IMR-90 (cell line): ENCODE data around the gene LRRC4C. TPM values are rescaled to one million over a fixed set of nuclear protein-coding genes. Genes with fewer than 3 reads are reported as not detected.

Source experiments
- ATAC-seq: fragments of 200-7000 bp; cut with Tn5 transposase; 2 replicates; pipeline ENCODE4 v1.9.1; 2020; ENCODE audit warnings: low read depth, mild to moderate bottlenecking, moderate library complexity
- BruUV-seq: library from RNA; stranded (reverse); fragments of 400-500 nt; replicated peaks from 2 replicates; lab custom pipeline; 2021; lab: Mats Ljungman, UMichigan
- CTCF ChIA-PET: fragments of 300-600 bp; formaldehyde crosslinking; extraction: SDS; loops from one replicate; lab custom pipeline; 2021; ENCODE audit warnings: antibody characterized with exemption; lab: Yijun Ruan, JAX
- POLR2A ChIA-PET: fragments of 300-600 bp; sonication (Branson Sonifier 250); formaldehyde crosslinking; loops from one replicate; lab custom pipeline; 2022; ENCODE audit warnings: antibody characterized with exemption; ENCODE audit not compliant: unreplicated experiment; lab: Charles Lee
- DNase-seq: peaks from one replicate; pipeline ENCODE4 v3.0.0; 2013
- H2AFZ ChIP-seq: replicated peaks from 2 replicates; pipeline ENCODE3; 2013; ENCODE audit warnings: low read length, mild to moderate bottlenecking; ENCODE audit not compliant: poor library complexity
- H2AK5ac ChIP-seq: 2 replicates; pipeline ENCODE4 v1.6.1; 2013; ENCODE audit warnings: low read depth, low read length, inconsistent platforms
- H2AK9ac ChIP-seq: replicated peaks from 2 replicates; pipeline ENCODE3; 2013; ENCODE audit warnings: mild to moderate bottlenecking, low read depth, low read length, moderate library complexity; ENCODE audit not compliant: poor library complexity
- H2BK120ac ChIP-seq: 2 replicates; pipeline ENCODE4 v1.6.1; 2013; ENCODE audit warnings: low read depth, low read length, inconsistent platforms
- H2BK15ac ChIP-seq: 3 replicates; pipeline ENCODE4 v1.6.1; 2013; ENCODE audit warnings: low read depth, low read length, inconsistent platforms
- H2BK20ac ChIP-seq: 2 replicates; pipeline ENCODE4 v1.6.1; 2013; ENCODE audit warnings: low read depth, mild to moderate bottlenecking, inconsistent platforms, low read length, moderate library complexity
- H2BK5ac ChIP-seq: 2 replicates; pipeline ENCODE4 v1.6.1; 2013; ENCODE audit warnings: mild to moderate bottlenecking, low read depth, low read length, inconsistent platforms; ENCODE audit not compliant: poor library complexity, severe bottlenecking
- H3K14ac ChIP-seq: replicated peaks from 2 replicates; pipeline ENCODE4 v1.6.1; 2013; ENCODE audit warnings: low read depth, low read length, inconsistent platforms
- H3K18ac ChIP-seq: 2 replicates; pipeline ENCODE4 v1.6.1; 2013; ENCODE audit warnings: low read depth, low read length, control low read depth
- H3K23ac ChIP-seq: 2 replicates; pipeline ENCODE4 v1.6.1; 2013; ENCODE audit warnings: low read depth, low read length, inconsistent platforms
- H3K27ac ChIP-seq: 2 replicates; pipeline ENCODE4 v1.5.1; 2013; ENCODE audit warnings: mild to moderate bottlenecking, control low read depth, low read length; ENCODE audit not compliant: insufficient read depth
- H3K27me3 ChIP-seq: 2 replicates; pipeline ENCODE4 v1.6.1; 2013; ENCODE audit warnings: low read length; ENCODE audit not compliant: control insufficient read depth, insufficient read depth
- H3K36me3 ChIP-seq: 2 replicates; pipeline ENCODE4 v1.6.1; 2013; ENCODE audit warnings: low read length, mixed read lengths; ENCODE audit not compliant: control insufficient read depth, insufficient read depth
- H3K4ac ChIP-seq: 2 replicates; pipeline ENCODE4 v1.6.1; 2013; ENCODE audit warnings: low read depth, low read length, inconsistent platforms
- H3K4me1 ChIP-seq: 2 replicates; pipeline ENCODE4 v1.6.1; 2013; ENCODE audit warnings: low read length, mixed read lengths; ENCODE audit not compliant: control insufficient read depth, insufficient read depth
- H3K4me2 ChIP-seq: 2 replicates; pipeline ENCODE4 v1.6.1; 2013; ENCODE audit warnings: low read depth, mild to moderate bottlenecking, control low read depth, low read length, moderate library complexity
- H3K4me3 ChIP-seq: 2 replicates; pipeline ENCODE4 v1.5.1; 2013; ENCODE audit warnings: low read depth, mild to moderate bottlenecking, control low read depth, low read length, moderate library complexity; ENCODE audit not compliant: insufficient read depth
- H3K56ac ChIP-seq: 2 replicates; pipeline ENCODE4 v1.6.1; 2013; ENCODE audit warnings: low read length, inconsistent platforms; ENCODE audit not compliant: insufficient read depth; ENCODE audit errors: extremely low read depth
- H3K79me1 ChIP-seq, 2 experiments: 2 replicates each; pipeline ENCODE4 v1.6.1; 2013; ENCODE audit warnings: low read length in 2 of 2, inconsistent platforms in 1 of 2, low read depth in 1 of 2
- H3K9ac ChIP-seq: 2 replicates; pipeline ENCODE4 v1.6.1; 2013; ENCODE audit warnings: low read depth, low read length, control low read depth
- H3K9me1 ChIP-seq: 2 replicates; pipeline ENCODE4 v1.6.1; 2013; ENCODE audit warnings: low read length, inconsistent platforms; ENCODE audit not compliant: insufficient read depth
- H3K9me3 ChIP-seq: 2 replicates; pipeline ENCODE4 v1.6.1; 2013; ENCODE audit warnings: low read length; ENCODE audit not compliant: control insufficient read depth, insufficient read depth
- H4K20me1 ChIP-seq: 2 replicates; pipeline ENCODE4 v1.6.1; 2013; ENCODE audit warnings: low read length, inconsistent platforms; ENCODE audit not compliant: insufficient read depth
- H4K5ac ChIP-seq: 2 replicates; pipeline ENCODE4 v1.6.1; 2013; ENCODE audit warnings: mild to moderate bottlenecking, low read depth, low read length, control low read depth
- H4K8ac ChIP-seq, 2 experiments: 2 replicates each; pipeline ENCODE4 v1.6.1; 2013; ENCODE audit warnings: low read depth in 2 of 2, low read length in 2 of 2, control low read depth in 1 of 2, inconsistent platforms in 1 of 2
- H4K91ac ChIP-seq: 2 replicates; pipeline ENCODE4 v1.6.1; 2013; ENCODE audit warnings: low read depth, low read length, inconsistent platforms; ENCODE audit not compliant: insufficient read depth
- BHLHE40 ChIP-seq: fragments of 150-350 bp; IDR thresholded peaks from 2 replicates; pipeline ENCODE4 v1.6.1; 2016; ENCODE audit warnings: mild to moderate bottlenecking, low read depth, low read length
- CEBPB ChIP-seq: IDR thresholded peaks from 2 replicates; pipeline ENCODE4 v1.6.1; 2012; ENCODE audit warnings: low read depth, low read length, improper control_type of control experiment
- CHD1 ChIP-seq: IDR thresholded peaks from 2 replicates; pipeline ENCODE4 v1.6.1; 2012; ENCODE audit warnings: low read depth, low read length, improper control_type of control experiment
- MAFK ChIP-seq: IDR thresholded peaks from 2 replicates; pipeline ENCODE4 v1.6.1; 2012; ENCODE audit warnings: low read depth, low read length, improper control_type of control experiment
- MAZ ChIP-seq: IDR thresholded peaks from 2 replicates; pipeline ENCODE4 v1.6.1; 2012; ENCODE audit warnings: low read depth, mild to moderate bottlenecking, low read length, improper control_type of control experiment, moderate library complexity, borderline replicate concordance
- MXI1 ChIP-seq: IDR thresholded peaks from 2 replicates; pipeline ENCODE4 v1.6.1; 2012; ENCODE audit warnings: low read depth, mild to moderate bottlenecking, low read length, moderate library complexity, borderline replicate concordance
- POLR2A ChIP-seq: IDR thresholded peaks from 2 replicates; pipeline ENCODE4 v1.6.1; 2012; ENCODE audit warnings: mild to moderate bottlenecking, low read depth, low read length
- SMC3 ChIP-seq: fragments of 150-350 bp; IDR thresholded peaks from 2 replicates; pipeline ENCODE4 v1.6.1; 2016; ENCODE audit warnings: low read depth, mild to moderate bottlenecking, antibody characterized with exemption, low read length, moderate library complexity
- dilution Hi-C: fragments of 300-500 bp; cut with HindIII; formaldehyde crosslinking; loops from one replicate; pipeline ENCODE4 v1.14.3; 2018; ENCODE audit warnings: low sequenced_read_pairs; ENCODE audit not compliant: unreplicated experiment
- in situ Hi-C: fragments of 300-500 bp; cut with MboI; formaldehyde crosslinking; loops from 3 replicates; pipeline ENCODE4 v1.14.3; 2019; ENCODE audit warnings: low sequenced_read_pairs, inconsistent platforms, mixed read lengths
- intact Hi-C: fragments of 100-400 bp; cut with micrococcal nuclease; formaldehyde crosslinking; loops from 2 replicates; pipeline ENCODE4 v1.10.0; 2022
- polyA plus RNA-seq, 3 experiments: library from polyadenylated mRNA; depleted of rRNA; stranded (reverse); fragments of >200 nt; gene quantifications; 2 replicates each; pipeline ENCODE4 v1.2.3, GENCODE V29; 2012; ENCODE audit warnings: low replicate concordance in 1 of 3
- total RNA-seq: library from RNA; depleted of rRNA; stranded (reverse); fragments of >200 nt; gene quantifications from 2 replicates; pipeline ENCODE4 v1.2.3, GENCODE V29; 2012
- TF ChIP-seq, protein P1 (sequence below): fragments of 150-350 bp; IDR thresholded peaks from 2 replicates; pipeline ENCODE4 v1.6.1; 2017; ENCODE audit warnings: mild to moderate bottlenecking, antibody characterized with exemption, low read length, low read depth

LRRC4C gene
- total and polyA plus RNA-seq, 2 of the 4 experiments (the other 2 are of a cell fraction) = under 0.01 to 0.03 TPM

DNA sequence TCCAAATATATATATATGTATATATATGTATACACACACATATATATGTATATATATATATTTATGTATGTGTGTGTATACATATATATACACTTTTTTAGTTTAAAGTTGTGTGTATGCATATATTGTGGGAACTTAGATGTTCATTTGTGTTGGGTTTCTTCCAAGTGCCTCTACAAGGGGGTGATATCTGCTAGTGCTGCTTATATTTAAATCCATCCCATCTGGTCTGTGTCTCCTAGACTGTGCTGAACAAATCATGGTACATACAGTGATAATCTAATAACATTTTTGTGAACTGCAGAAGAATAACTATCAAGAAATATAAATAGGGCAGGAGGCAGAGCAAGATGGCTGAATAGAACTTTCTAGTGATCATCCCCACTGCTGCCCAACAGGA, 696.4 kb downstream of the LRRC4C start:
- no peak overlapping the region for H2AK5ac ChIP-seq
- H2BK20ac ChIP-seq = no peak overlapping the region
- H3K56ac ChIP-seq = no peak overlapping the region
- H4K20me1 ChIP-seq = no peaks in the 10 kb centered on the region
- dilution Hi-C loops (no loop called here), in situ Hi-C loops (no loop called here), intact Hi-C loops (no loop called here)
- no peak overlapping the region for H4K5ac ChIP-seq
- no peak overlapping the region for H4K8ac ChIP-seq
- no peak overlapping the region for H3K4ac ChIP-seq
- no peak overlapping the region for H3K27ac ChIP-seq
- H2BK15ac ChIP-seq = no peak overlapping the region
- no peak overlapping the region for H3K14ac ChIP-seq
- H3K23ac ChIP-seq = no peak overlapping the region
- H2BK120ac ChIP-seq = no peak overlapping the region
- H3K36me3 ChIP-seq = no peaks in the 10 kb centered on the region
- H2BK5ac ChIP-seq = no peak overlapping the region
- H3K9me1 ChIP-seq = no peaks in the 10 kb centered on the region
- no peaks in the 10 kb centered on the region for H3K27me3 ChIP-seq
- ChIA-PET CTCF (no interaction called here), POLR2A (no interaction called here)
- no peaks in the 10 kb centered on the region for H3K4me1 ChIP-seq
- H3K4me2 ChIP-seq = no peak overlapping the region
- BruUV-seq = no TSS peak
- no peak overlapping the region for H3K18ac ChIP-seq
- no peak overlapping the region for H2AK9ac ChIP-seq
- DNase-seq = no peak
- no peaks in the 10 kb centered on the region for H3K79me1 ChIP-seq
- no peak overlapping the region for H3K4me3 ChIP-seq
- H3K9ac ChIP-seq = no peak overlapping the region
- no peak for ATAC-seq
- peaks cover 2% of the 10 kb centered on the region; the same call in 1 of the 2 replicates for H3K9me3 ChIP-seq
- H4K91ac ChIP-seq = no peak overlapping the region
- no peak overlapping the region for H2AFZ ChIP-seq
- TF ChIP-seq POLR2A (no peak), CEBPB (no peak), MAZ (no peak), BHLHE40 (no peak), MAFK (no peak), CHD1 (no peak), MXI1 (no peak), SMC3 (no peak)
- TF ChIP-seq, protein P1, sequence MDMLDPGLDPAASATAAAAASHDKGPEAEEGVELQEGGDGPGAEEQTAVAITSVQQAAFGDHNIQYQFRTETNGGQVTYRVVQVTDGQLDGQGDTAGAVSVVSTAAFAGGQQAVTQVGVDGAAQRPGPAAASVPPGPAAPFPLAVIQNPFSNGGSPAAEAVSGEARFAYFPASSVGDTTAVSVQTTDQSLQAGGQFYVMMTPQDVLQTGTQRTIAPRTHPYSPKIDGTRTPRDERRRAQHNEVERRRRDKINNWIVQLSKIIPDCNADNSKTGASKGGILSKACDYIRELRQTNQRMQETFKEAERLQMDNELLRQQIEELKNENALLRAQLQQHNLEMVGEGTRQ = no peak
